T-helper 1 cell treated with Interleukin-12 subunit alpha and Interleukin-12 subunit beta and Interleukin-4 antibody, amounts not matched to agents 30 μg/mL and 1 μg/mL, for 36 hours (primary cell): ENCODE data around the gene BMPR2.
A peak's percentile ranks its signal among the peaks of the same experiment; 100 is the strongest.
"Not testable (repeated sequence)": the region's sequence is repeated elsewhere in the genome, so short reads cannot be mapped to it uniquely, and the experiment has no call there.

Experiments
- H3K27ac Mint-ChIP-seq: one replicate; pipeline ENCODE4 v1.8.0; 2021; ENCODE audit warnings: mild to moderate bottlenecking, mixed read lengths
- H3K27me3 Mint-ChIP-seq: one replicate; pipeline ENCODE4 v1.8.0; 2021; ENCODE audit warnings: low read depth, mixed read lengths
- H3K36me3 Mint-ChIP-seq: one replicate; pipeline ENCODE4 v1.8.0; 2021; ENCODE audit warnings: low read depth, mixed read lengths
- H3K4me1 Mint-ChIP-seq: one replicate; pipeline ENCODE4 v1.8.0; 2021; ENCODE audit warnings: low read depth, mixed read lengths
- H3K4me3 Mint-ChIP-seq: one replicate; pipeline ENCODE4 v1.8.0; 2021; ENCODE audit warnings: mild to moderate bottlenecking, moderate library complexity, mixed read lengths
- H3K9me3 Mint-ChIP-seq: one replicate; pipeline ENCODE4 v1.8.0; 2021; ENCODE audit warnings: mixed read lengths

Gene BMPR2

DNA sequence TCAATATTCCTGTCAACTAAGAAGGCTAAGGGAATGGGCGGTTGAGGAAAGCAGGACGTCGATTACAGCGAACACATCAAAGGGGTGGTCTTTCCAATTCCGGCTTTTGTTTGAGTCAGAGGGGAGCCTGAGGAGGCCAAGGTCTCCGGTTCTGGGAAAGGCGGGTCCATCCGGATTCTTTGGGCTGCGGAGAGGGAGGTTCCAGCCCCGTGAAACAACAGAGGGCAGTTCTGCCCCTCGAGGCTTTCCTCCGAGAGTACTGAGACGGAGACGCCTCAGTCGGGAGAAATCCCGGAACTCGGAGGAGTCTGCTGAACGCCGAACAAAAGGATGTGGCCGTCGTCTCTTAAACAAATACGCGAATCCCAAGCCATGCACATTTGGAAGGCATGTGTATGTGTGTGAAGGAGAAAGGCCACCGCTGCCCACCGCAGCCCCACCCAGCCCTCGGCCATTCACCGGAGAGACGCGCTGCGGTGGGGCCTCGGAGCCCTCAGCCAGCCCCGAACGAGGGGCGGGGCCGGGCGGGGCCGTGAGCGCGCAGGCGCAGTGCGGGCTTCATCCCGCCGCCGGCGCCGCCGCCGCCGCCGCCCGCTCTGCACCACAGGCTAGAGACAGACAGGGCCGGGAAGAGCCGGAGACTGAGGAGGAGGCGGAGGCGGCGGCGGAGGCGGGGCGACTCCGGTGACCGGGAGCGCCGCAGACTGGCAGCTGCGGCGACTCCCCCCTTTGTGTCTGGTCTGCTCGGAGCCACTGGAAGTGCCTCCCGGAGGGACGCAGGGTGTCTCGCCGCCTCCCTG, at the start of gene BMPR2:
TSS of gene BMPR2 (plus strand) at position 719 of the 800 bp plus-strand sequence. CDS start 1,148 bp downstream, outside the sequence.
- Mint-ChIP-seq H3K27me3 (peaks cover 21% of the 10 kb centered on the region), H3K9me3 (no peaks in the 10 kb centered on the region), H3K27ac (peak within 1 kb of the TSS; percentile 80), H3K4me1 (peaks cover 26% of the 10 kb centered on the region), H3K4me3 (peak within 1 kb of the TSS; percentile 97), H3K36me3 (no peaks in the 10 kb centered on the region)

DNA sequence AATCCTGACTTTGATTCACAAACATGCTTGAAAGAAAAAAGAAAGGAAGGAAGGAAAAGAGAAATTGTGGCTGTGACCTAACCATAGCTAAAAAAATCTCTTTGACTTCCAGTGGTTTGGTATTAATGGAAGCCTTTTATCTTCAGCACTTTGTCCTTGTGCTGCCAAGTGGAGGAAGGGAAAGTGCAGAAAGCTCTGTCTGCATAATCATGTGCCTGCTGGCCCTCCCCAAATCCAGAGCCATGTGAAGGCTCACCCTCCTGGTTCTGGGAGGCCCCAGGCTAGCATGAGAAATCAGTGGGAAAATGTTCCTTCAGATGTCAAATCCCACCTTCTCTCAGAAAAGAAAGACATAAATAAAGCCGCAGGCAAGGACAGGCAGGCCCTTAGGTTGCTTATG, 48.3 kb upstream of the BMPR2 start:
- H3K36me3 Mint-ChIP-seq = no peaks in the 10 kb centered on the region
- no peak overlapping the region for H3K27ac Mint-ChIP-seq
- H3K9me3 Mint-ChIP-seq = no peaks in the 10 kb centered on the region
- peaks cover 1% of the 10 kb centered on the region for H3K4me1 Mint-ChIP-seq
- no peak overlapping the region for H3K4me3 Mint-ChIP-seq
- H3K27me3 Mint-ChIP-seq = no peaks in the 10 kb centered on the region

DNA sequence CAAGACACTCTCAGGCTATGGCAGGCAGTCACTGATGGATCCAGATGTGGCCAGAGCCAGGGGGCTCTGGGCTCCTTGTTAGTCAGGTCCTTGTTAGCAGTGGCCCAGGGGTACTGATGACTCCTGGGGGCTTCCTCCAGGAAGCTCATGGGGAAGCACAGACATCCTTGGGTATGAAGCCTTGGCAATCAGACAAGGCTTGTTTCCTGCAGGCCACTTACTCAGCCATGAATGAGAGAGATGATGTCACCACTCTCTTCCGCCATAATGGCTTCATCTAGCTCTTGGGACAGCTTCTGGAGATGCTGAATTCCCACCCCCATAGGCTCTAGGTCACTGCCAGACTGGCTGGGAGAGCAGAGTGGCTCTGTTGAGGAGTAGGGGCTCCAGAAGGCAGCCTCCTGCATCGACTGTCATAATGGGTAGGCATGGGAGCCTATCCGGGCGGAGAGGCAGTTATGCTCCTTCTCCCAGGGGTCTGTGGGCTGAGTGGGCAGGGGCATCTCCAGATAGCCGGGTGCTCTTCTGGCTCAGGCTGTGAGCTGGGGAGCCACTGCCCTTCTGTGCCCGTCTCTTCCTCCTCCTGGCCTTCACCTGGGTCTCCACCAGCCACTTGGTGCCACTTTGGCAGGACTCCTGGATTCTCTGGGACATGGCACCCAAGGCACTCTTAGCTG, 40.2 kb upstream of the BMPR2 start:
- no peaks in the 10 kb centered on the region for H3K36me3 Mint-ChIP-seq

DNA sequence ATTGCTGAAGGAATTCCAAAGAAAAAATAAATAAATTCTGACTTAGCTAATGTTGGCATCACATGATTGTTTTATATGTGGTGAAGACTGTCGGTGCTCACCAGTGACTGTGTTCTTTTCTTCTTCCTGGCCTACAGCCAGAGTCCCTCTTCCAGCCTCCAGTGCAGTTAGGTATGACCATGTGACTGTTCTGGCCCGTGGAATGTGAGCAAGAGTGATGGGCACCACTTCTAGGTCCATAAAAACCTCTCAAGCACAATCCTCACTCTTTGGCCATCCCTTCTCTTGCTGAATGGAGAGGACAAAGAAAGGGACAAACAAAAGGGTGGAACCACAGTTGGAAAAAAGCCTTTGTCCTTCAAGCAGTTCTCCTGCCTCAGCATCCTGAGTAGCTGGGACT, 39.0 kb upstream of the BMPR2 start:
- Mint-ChIP-seq H3K9me3 (no peaks in the 10 kb centered on the region), H3K36me3 (no peaks in the 10 kb centered on the region), H3K4me1 (no peaks in the 10 kb centered on the region), H3K27me3 (no peaks in the 10 kb centered on the region), H3K27ac (no peak overlapping the region), H3K4me3 (no peak overlapping the region)

More for the DNA sequence above, 40.2 kb upstream of the BMPR2 start:
- Mint-ChIP-seq H3K9me3 (no peaks in the 10 kb centered on the region), H3K4me3 (no peak overlapping the region), H3K27ac (no peak overlapping the region), H3K27me3 (no peaks in the 10 kb centered on the region), H3K4me1 (no peaks in the 10 kb centered on the region)

DNA sequence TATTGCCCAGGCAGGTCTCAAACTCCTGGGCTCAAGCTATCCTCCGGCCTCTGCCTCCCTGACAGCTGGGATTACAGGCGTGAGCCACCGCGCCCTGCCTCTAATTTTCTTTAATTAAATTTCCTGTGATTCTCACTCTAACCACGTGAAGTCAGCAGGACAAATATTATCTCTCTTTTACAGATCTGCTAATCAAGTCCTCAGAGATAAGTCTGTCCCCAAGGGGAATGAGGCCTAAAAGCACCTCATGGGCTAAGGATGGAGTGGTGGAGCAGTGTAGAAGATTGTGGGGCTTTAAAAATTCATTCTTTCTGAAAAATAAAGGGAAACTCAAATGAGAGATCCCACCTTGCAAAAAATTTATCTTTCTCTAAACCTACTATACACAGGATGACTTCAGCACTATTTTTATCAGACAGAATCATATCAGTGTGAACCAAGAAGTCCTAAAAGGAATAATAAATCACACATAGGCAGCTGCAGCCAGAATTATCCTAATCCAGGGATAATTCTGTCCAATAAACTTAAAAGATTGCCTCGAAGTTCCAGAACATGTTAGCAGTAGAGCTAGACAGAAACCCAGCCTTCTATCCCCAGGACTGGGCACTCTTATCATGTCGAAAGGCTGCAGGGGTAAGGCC, 38.3 kb upstream of the BMPR2 start:
- Mint-ChIP-seq H3K27me3 (no peaks in the 10 kb centered on the region), H3K4me1 (no peaks in the 10 kb centered on the region), H3K27ac (no peak overlapping the region), H3K36me3 (no peaks in the 10 kb centered on the region), H3K4me3 (no peak overlapping the region), H3K9me3 (no peaks in the 10 kb centered on the region)

DNA sequence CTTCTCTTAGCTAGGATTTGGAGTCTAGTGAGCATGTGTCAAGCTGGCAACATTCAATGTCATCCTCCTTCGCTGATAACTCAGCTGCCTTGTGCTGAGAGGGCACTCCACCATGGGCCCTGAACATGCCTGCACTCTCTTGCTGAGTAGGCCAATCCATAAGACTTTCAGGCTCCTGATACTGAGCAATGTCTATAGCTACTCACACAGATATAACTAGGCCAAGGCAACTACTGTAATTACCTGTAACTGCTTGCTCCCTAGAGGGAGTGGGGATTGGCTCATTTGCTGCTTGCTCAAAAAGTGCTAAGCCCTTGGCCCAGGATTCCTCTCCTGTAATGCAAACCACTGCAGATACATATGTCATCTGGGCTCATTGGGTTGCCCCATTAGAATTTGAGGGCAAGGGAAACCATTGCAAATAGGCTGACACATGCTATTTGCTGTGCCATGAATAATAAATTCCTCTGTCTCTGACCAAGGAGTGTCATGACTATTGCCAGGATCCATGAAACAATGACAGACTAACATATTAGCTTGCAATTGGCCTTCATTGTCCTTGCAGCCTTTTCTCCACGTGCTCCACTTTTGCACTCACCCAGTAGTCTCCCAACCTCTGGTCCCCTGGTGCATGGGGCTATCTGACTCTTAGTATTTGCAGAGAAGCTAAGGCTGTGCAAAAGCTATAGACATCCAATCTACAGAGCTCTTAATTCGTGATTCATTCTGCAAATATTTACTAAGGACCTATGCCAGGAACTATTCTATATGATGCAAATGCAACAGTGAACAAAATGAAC, 36.9 kb upstream of the BMPR2 start:
- no peaks in the 10 kb centered on the region for H3K4me1 Mint-ChIP-seq
- H3K27ac Mint-ChIP-seq = no peak overlapping the region
- no peaks in the 10 kb centered on the region for H3K36me3 Mint-ChIP-seq
- no peaks in the 10 kb centered on the region for H3K27me3 Mint-ChIP-seq
- H3K4me3 Mint-ChIP-seq = no peak overlapping the region
- H3K9me3 Mint-ChIP-seq = no peaks in the 10 kb centered on the region

DNA sequence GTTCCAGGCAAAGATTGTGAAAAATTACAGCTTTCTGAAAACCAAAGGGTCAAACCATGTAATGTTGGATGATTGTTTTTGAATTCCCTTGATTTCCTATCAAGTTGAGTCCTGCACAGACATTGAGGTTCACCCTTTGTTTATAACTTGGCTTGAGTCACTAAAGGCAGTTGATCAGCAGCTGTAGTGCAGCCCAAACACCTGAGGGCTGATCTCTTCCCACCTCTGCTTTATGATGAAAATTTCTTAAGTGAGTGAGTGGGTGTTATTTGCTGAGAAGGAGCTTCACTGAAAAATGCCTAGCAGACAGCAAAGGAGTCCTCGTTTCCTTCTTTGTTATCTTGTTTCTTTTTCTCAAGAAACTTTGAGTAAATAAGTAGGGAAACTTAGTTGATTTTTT, 31.9 kb upstream of the BMPR2 start:
- Mint-ChIP-seq H3K4me1 (no peaks in the 10 kb centered on the region), H3K9me3 (no peaks in the 10 kb centered on the region)

DNA sequence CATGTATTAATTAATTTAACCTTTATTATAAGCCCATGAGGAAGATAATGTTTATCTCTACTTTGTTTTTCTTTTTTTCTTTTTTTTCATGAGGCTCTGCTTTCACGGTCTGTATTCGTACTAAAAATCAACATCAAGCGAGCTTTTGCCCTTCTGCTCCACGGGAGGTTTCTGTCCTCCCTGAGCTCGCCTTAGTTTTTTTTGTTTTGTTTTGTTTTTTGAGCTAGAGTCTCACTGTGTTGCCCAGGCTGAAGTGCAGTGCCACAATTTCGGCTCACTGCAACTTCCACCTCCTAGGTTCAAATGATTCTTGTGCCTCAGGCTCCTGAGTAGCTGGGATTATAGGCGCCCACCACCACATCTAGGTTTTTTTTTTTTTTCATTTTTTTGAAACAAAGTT, 29.9 kb upstream of the BMPR2 start:
- H3K4me1 Mint-ChIP-seq = no peaks in the 10 kb centered on the region
- H3K4me3 Mint-ChIP-seq = no peak overlapping the region
- H3K27me3 Mint-ChIP-seq = no peaks in the 10 kb centered on the region
- H3K9me3 Mint-ChIP-seq = no peaks in the 10 kb centered on the region
- H3K36me3 Mint-ChIP-seq = no peaks in the 10 kb centered on the region
- no peak overlapping the region for H3K27ac Mint-ChIP-seq

More for the DNA sequence above, 31.9 kb upstream of the BMPR2 start:
- Mint-ChIP-seq H3K36me3 (no peaks in the 10 kb centered on the region), H3K27me3 (no peaks in the 10 kb centered on the region), H3K27ac (no peak overlapping the region), H3K4me3 (no peak overlapping the region)

DNA sequence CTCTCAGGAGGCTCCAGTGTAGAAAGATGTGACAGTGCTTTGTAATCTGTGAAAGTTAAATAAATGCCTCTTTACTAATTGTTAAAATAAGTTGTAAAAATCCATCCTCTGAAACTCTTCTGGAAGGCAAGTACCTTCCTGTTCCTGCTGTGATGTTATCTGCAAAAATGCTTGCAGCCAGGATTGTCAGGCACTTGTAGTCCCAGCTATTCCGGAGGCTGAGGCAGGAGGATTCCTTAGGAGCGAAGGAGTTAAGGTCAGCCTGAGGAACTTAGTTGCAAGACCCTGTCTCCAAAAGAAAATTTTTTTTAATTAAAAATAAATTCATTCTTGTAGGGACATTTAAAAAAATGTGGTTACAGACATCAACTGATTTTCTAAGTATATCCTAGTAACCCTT, 22.7 kb upstream of the BMPR2 start:
- no peaks in the 10 kb centered on the region for H3K36me3 Mint-ChIP-seq
- H3K27me3 Mint-ChIP-seq = no peaks in the 10 kb centered on the region
- H3K9me3 Mint-ChIP-seq = no peaks in the 10 kb centered on the region
- H3K4me1 Mint-ChIP-seq = no peaks in the 10 kb centered on the region
- no peak overlapping the region for H3K27ac Mint-ChIP-seq
- H3K4me3 Mint-ChIP-seq = no peak overlapping the region

DNA sequence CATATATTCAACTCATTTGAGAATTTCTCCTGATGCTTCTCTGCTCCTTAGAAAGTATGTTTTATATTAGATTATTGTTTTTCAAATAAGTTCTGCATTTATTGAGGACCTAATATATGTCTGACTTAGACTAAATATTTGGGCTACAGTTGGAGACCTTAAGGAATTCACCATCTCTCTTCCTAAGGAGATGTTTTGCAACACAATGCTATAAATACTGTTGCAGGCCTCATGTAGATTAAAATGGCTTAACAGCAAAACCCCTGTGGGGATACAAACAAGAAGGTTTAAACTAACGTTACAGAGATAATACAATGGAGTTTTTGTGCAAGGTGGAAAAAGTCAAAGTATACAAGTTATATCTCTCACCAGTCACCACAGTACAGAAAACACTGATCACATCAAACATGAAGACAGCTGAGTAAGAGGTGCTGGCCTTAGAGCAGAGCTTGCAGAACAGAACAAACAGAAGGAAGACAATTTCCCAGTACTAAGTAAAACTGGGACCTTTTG, 20.1 kb upstream of the BMPR2 start:
- no peak overlapping the region for H3K4me3 Mint-ChIP-seq
- H3K9me3 Mint-ChIP-seq = no peaks in the 10 kb centered on the region
- H3K27ac Mint-ChIP-seq = no peak overlapping the region
- H3K4me1 Mint-ChIP-seq = no peaks in the 10 kb centered on the region
- no peaks in the 10 kb centered on the region for H3K36me3 Mint-ChIP-seq
- no peaks in the 10 kb centered on the region for H3K27me3 Mint-ChIP-seq

DNA sequence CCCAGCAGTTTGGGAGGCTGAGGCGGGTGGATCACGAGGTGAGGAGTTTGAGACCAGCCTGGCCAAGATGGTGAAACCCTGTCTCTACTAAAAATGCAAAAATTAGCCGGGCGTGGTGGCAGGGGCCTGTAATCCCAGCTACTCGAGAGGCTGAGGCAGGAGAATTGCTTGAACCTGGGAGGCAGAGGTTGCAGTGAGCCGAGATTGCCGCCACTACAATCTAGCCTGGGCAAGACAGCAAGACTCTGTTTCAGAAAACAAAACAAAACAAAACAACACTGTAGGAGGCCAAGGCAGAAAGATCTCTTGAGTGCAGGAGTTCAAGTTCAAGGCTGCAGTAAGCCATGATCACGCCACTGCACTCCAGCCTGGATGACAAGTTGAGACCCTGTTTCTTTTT, 17.2 kb upstream of the BMPR2 start:
- not testable (repeated sequence) for H3K27me3 Mint-ChIP-seq, H3K9me3 Mint-ChIP-seq, H3K4me1 Mint-ChIP-seq, H3K36me3 Mint-ChIP-seq, H3K4me3 Mint-ChIP-seq, H3K27ac Mint-ChIP-seq

DNA sequence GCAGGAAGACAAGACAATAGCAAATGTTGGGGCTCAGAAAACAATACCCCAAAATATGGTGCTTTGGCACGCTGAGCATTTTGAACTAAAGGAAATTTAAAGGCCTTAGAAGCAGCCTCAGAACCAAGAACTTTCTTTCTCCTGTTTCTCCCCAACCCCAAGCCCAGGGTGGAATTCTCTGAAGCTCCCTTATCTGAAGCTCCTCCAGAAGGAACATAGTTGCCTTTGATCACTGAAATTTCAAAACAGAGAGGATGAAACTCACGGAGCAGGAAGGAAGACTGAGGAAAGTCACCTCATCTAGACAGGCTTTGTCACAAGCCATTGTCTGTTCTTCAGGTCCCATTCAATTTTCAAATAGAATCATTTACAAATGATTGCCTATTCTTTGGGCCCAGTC, 15.5 kb upstream of the BMPR2 start:
- Mint-ChIP-seq H3K27me3 (no peaks in the 10 kb centered on the region), H3K36me3 (no peaks in the 10 kb centered on the region), H3K27ac (no peak overlapping the region), H3K4me3 (no peak overlapping the region), H3K4me1 (no peaks in the 10 kb centered on the region), H3K9me3 (no peaks in the 10 kb centered on the region)

DNA sequence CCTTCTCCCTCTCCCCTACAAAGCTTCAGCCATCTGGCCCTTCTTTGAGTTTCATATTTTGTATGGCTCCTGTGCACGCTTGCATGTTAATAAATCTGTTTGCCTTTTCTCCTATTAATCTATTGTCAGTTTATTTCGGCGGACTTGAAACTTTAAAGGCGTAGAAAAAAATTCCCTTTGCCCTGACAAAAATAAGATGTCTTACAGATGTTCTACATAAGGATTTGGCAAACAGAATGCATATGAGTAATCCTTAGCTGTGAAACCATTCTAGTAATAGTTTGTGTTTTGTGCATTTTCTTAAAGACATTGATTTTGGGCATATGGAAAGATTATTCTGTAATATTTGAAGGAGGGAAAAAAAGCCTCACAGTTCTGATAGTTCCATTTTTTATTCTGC, 15.0 kb upstream of the BMPR2 start:
- Mint-ChIP-seq H3K36me3 (no peaks in the 10 kb centered on the region), H3K4me1 (no peaks in the 10 kb centered on the region), H3K27me3 (no peaks in the 10 kb centered on the region), H3K4me3 (no peak overlapping the region), H3K27ac (no peak overlapping the region), H3K9me3 (no peaks in the 10 kb centered on the region)

DNA sequence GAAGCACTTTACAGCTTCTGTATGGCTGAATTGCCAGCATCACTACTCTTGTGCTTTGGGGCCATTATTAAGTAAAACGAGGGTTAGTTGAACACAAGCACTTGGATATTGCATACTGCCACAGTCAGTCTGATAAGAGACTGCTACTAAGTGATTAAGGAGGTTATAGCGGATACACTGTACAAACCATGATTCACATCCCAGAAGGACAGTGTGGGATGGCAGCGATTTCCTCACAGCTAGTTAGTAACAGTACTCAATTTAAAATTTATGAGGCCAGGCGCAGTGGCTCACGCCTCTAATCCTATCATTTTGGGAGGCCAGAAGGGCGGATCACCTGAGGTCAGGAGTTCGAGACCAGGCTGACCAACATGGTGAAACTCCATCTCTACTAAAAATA, 2.6 kb upstream of the BMPR2 start:
- Mint-ChIP-seq H3K36me3 (no peaks in the 10 kb centered on the region), H3K4me3 (peak overlapping the region; percentile 10), H3K27ac (no peak overlapping the region), H3K9me3 (no peaks in the 10 kb centered on the region), H3K27me3 (peaks cover 21% of the 10 kb centered on the region), H3K4me1 (peaks cover 18% of the 10 kb centered on the region)
